Measurements from ENCODE around the gene RNF130. TPM values are rescaled to one million over a fixed set of nuclear protein-coding genes. Genes with fewer than 3 reads are reported as not detected.
"Not testable (repeated sequence)": the region's sequence is repeated elsewhere in the genome, so short reads cannot be mapped to it uniquely, and the experiment has no call there.

RNF130 gene
- total RNA-seq, 2 donors from 2014 or later: 83.8 to 116 TPM

- no peak overlapping the region for H3K27ac ChIP-seq
- no peaks in the 10 kb centered on the region for H3K27me3 ChIP-seq (replicated peaks; ENCODE audit: insufficient read depth)
- DNase-seq (ENCODE audit: low spot score): no peak
- intact Hi-C loops (cut with DNase I): no loop called here
- no peaks in the 10 kb centered on the region for H3K36me3 ChIP-seq
- H3K9me3 ChIP-seq: no peaks in the 10 kb centered on the region
- no peak for TF ChIP-seq POLR2AphosphoS5 (IDR thresholded peaks at IDR 0.05)
- no peak for TF ChIP-seq POLR2A (IDR thresholded peaks at IDR 0.05)
- TF ChIP-seq, protein P1, sequence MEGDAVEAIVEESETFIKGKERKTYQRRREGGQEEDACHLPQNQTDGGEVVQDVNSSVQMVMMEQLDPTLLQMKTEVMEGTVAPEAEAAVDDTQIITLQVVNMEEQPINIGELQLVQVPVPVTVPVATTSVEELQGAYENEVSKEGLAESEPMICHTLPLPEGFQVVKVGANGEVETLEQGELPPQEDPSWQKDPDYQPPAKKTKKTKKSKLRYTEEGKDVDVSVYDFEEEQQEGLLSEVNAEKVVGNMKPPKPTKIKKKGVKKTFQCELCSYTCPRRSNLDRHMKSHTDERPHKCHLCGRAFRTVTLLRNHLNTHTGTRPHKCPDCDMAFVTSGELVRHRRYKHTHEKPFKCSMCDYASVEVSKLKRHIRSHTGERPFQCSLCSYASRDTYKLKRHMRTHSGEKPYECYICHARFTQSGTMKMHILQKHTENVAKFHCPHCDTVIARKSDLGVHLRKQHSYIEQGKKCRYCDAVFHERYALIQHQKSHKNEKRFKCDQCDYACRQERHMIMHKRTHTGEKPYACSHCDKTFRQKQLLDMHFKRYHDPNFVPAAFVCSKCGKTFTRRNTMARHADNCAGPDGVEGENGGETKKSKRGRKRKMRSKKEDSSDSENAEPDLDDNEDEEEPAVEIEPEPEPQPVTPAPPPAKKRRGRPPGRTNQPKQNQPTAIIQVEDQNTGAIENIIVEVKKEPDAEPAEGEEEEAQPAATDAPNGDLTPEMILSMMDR (IDR thresholded peaks at IDR 0.05): no peak
- no peak overlapping the region for H3K4me3 ChIP-seq
- WGBS: 92% methylated on average over 5 of the region's 5 CpGs
- H3K4me1 ChIP-seq (replicated peaks): no peaks in the 10 kb centered on the region
These were observed 111.2 kb downstream of the RNF130 start for GRCh38 chr5:179960204-179960831.

GRCh38 chr5:179959641-179960040, 111.9 kb downstream of the RNF130 start:
- Histone ChIP-seq H3K9me3 (no peaks in the 10 kb centered on the region), H3K27ac (no peak overlapping the region), H3K36me3 (no peaks in the 10 kb centered on the region), H3K27me3 (replicated peaks; ENCODE audit: insufficient read depth) (no peaks in the 10 kb centered on the region), H3K4me3 (no peak overlapping the region), H3K4me1 (replicated peaks) (no peaks in the 10 kb centered on the region)
- intact Hi-C loops (cut with DNase I): no loop called here
- TF ChIP-seq POLR2AphosphoS5 (IDR thresholded peaks at IDR 0.05) (no peak), POLR2A (IDR thresholded peaks at IDR 0.05) (no peak)
- TF ChIP-seq, protein P1 (IDR thresholded peaks at IDR 0.05): no peak
- WGBS: 95% methylated on average over 6 of the region's 6 CpGs
- DNase-seq (ENCODE audit: low spot score): no peak

GRCh38 chr5:179959118-179959517, 112.4 kb downstream of the RNF130 start:
- not testable (repeated sequence) for H3K36me3 ChIP-seq; DNase-seq (ENCODE audit: low spot score)
- WGBS: 96% methylated on average over 5 of the region's 5 CpGs

GRCh38 chr5:179955630-179956029, 115.9 kb downstream of the RNF130 start:
- no peak for DNase-seq (ENCODE audit: low spot score)
- WGBS: 84% methylated on average over 2 of the region's 2 CpGs
- Histone ChIP-seq H3K27me3 (replicated peaks; ENCODE audit: insufficient read depth) (no peaks in the 10 kb centered on the region), H3K27ac (no peak overlapping the region), H3K4me3 (no peak overlapping the region), H3K4me1 (replicated peaks) (no peaks in the 10 kb centered on the region), H3K9me3 (no peaks in the 10 kb centered on the region), H3K36me3 (no peaks in the 10 kb centered on the region)
- no peak for TF ChIP-seq POLR2A (IDR thresholded peaks at IDR 0.05)
- TF ChIP-seq, protein P1 (IDR thresholded peaks at IDR 0.05): no peak
- TF ChIP-seq POLR2AphosphoS5 (IDR thresholded peaks at IDR 0.05): no peak
- intact Hi-C loops (cut with DNase I): no loop called here

More at GRCh38 chr5:179959118-179959517, 112.4 kb downstream of the RNF130 start:
- H3K9me3 ChIP-seq; H3K27me3 ChIP-seq (replicated peaks; ENCODE audit: insufficient read depth); H3K4me1 ChIP-seq (replicated peaks); H3K27ac ChIP-seq; intact Hi-C loops (cut with DNase I); H3K4me3 ChIP-seq: not testable (repeated sequence)

DNA sequence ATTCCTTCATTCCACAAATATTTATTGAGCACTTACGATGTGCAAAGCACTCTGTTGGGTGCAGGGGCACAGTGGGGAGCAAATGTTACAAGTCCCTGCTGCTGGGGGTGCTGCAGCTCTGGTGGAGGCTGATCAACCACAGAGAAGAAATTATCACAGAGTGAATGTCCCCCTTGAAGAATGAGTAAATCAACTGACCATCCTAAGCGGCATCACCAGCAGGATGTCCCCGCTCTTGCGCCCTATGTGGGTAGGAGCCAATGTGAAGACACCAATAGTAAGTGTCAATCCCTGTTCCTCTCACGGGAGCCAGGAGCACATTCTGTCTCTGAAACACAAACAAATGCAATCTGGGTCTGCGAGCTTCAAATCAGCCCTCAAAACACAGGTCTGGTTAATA, 116.5 kb downstream of the RNF130 start:
- Histone ChIP-seq H3K9me3 (no peaks in the 10 kb centered on the region), H3K36me3 (no peaks in the 10 kb centered on the region), H3K27me3 (replicated peaks; ENCODE audit: insufficient read depth) (no peaks in the 10 kb centered on the region), H3K27ac (no peak overlapping the region), H3K4me1 (replicated peaks) (no peaks in the 10 kb centered on the region), H3K4me3 (no peak overlapping the region)
- intact Hi-C loops (cut with DNase I): no loop called here
- no peak for DNase-seq (ENCODE audit: low spot score)
- no peak for TF ChIP-seq POLR2AphosphoS5 (IDR thresholded peaks at IDR 0.05)
- 84% methylated on average over 6 of the region's 6 CpGs for WGBS

DNA sequence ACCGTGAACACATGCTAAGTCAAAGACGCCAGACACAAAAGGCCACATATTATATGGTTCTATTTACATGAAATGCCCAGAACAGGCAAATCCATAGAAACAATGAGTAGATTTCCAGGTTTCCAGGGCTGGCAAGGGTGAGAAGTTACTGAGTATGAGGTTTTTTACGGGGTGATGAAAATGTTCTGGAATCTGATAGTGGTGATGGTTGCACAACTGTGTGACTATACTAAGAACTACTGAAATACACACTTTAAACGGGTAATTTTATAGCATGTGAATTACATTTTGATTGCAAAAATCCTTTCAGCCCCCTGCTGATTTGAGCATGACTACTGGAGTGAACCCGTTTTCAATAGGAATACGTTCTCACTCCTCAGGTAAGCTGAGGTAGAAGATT, 117.1 kb downstream of the RNF130 start:
- TF ChIP-seq, protein P1 (IDR thresholded peaks at IDR 0.05): no peak
- Histone ChIP-seq H3K27me3 (replicated peaks; ENCODE audit: insufficient read depth) (no peaks in the 10 kb centered on the region), H3K4me1 (replicated peaks) (no peaks in the 10 kb centered on the region), H3K9me3 (no peaks in the 10 kb centered on the region), H3K27ac (no peak overlapping the region), H3K4me3 (no peak overlapping the region), H3K36me3 (no peaks in the 10 kb centered on the region)
- 80% methylated on average over 6 of the region's 6 CpGs for WGBS
- no peak for DNase-seq (ENCODE audit: low spot score)
- intact Hi-C loops (cut with DNase I): no loop called here

Measured in prostate gland (tissue), 2 donors.